Glutamatergic neuron (in vitro differentiated cells): Measurements from ENCODE around the gene PBX3. TPM values are rescaled to one million over a fixed set of nuclear protein-coding genes. Genes with fewer than 3 reads are reported as not detected.

Experiments used
- DNase-seq: peaks from one replicate; pipeline ENCODE4 v3.0.0; 2022
- H3K27ac Mint-ChIP-seq: one replicate; pipeline ENCODE4 v1.8.0; 2020; ENCODE audit warnings: mild to moderate bottlenecking, mixed read lengths, inconsistent platforms; ENCODE audit not compliant: unreplicated experiment
- H3K27me3 Mint-ChIP-seq: one replicate; pipeline ENCODE4 v1.8.0; 2020; ENCODE audit warnings: mild to moderate bottlenecking, moderate library complexity, mixed read lengths, inconsistent platforms; ENCODE audit not compliant: unreplicated experiment
- H3K36me3 Mint-ChIP-seq: one replicate; pipeline ENCODE4 v1.8.0; 2020; ENCODE audit warnings: mild to moderate bottlenecking, mixed read lengths, inconsistent platforms; ENCODE audit not compliant: unreplicated experiment
- H3K4me1 Mint-ChIP-seq: one replicate; pipeline ENCODE4 v1.8.0; 2020; ENCODE audit warnings: mild to moderate bottlenecking, low read depth, mixed read lengths, inconsistent platforms; ENCODE audit not compliant: unreplicated experiment
- H3K4me3 Mint-ChIP-seq: one replicate; pipeline ENCODE4 v1.8.0; 2020; ENCODE audit warnings: mild to moderate bottlenecking, mixed read lengths, inconsistent platforms; ENCODE audit not compliant: unreplicated experiment
- H3K9me3 Mint-ChIP-seq: one replicate; pipeline ENCODE4 v1.8.0; 2020; ENCODE audit warnings: mild to moderate bottlenecking, moderate library complexity, mixed read lengths, inconsistent platforms; ENCODE audit not compliant: unreplicated experiment
- total RNA-seq: library from RNA; stranded (reverse); fragmentation: NEBNext Ultra II Directional; extraction: Animal tissue kit (Norgen Biotek cat#: 25700); gene quantifications from one replicate; pipeline ENCODE4 v1.2.1, GENCODE V29; 2021; ENCODE audit not compliant: unreplicated experiment
- TF ChIP-seq, protein P1 (sequence below): fragments of 200-600 bp; sonication (generic); IDR thresholded peaks from one replicate; pipeline ENCODE4 v1.5.0; 2021; ENCODE audit not compliant: partially characterized antibody, unreplicated experiment

The PBX3 gene
- total RNA-seq, 1 donor from 2014 or later: 51.2 TPM

DNA sequence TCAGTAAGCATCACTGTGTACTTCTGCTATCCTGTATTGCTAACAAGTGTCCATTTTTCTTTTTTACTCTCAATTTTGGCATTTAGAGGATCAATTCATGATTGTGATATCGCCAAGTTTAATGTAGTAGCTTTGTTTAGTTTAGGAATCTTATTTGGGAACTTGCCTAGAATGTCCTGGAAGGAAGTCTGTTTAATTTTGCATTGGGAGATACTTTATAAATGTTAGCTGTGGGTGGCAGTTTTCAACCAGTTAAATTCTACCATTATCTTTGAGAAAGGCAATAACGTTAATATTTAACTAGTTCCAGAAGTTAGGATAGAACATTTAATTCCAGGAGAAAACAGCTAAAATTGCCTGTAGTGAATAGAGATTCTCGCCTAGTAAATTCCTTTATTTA is 78.6 kb downstream of the PBX3 start:
- TF ChIP-seq, protein P1, sequence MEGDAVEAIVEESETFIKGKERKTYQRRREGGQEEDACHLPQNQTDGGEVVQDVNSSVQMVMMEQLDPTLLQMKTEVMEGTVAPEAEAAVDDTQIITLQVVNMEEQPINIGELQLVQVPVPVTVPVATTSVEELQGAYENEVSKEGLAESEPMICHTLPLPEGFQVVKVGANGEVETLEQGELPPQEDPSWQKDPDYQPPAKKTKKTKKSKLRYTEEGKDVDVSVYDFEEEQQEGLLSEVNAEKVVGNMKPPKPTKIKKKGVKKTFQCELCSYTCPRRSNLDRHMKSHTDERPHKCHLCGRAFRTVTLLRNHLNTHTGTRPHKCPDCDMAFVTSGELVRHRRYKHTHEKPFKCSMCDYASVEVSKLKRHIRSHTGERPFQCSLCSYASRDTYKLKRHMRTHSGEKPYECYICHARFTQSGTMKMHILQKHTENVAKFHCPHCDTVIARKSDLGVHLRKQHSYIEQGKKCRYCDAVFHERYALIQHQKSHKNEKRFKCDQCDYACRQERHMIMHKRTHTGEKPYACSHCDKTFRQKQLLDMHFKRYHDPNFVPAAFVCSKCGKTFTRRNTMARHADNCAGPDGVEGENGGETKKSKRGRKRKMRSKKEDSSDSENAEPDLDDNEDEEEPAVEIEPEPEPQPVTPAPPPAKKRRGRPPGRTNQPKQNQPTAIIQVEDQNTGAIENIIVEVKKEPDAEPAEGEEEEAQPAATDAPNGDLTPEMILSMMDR: no peak
- H3K36me3 Mint-ChIP-seq: no peaks in the 10 kb centered on the region
- no peaks in the 10 kb centered on the region for H3K9me3 Mint-ChIP-seq
- peaks cover 2% of the 10 kb centered on the region for H3K27me3 Mint-ChIP-seq
- H3K4me1 Mint-ChIP-seq: peaks cover 4% of the 10 kb centered on the region
- H3K27ac Mint-ChIP-seq: no peak overlapping the region
- no peak overlapping the region for H3K4me3 Mint-ChIP-seq
- no peak for DNase-seq

DNA sequence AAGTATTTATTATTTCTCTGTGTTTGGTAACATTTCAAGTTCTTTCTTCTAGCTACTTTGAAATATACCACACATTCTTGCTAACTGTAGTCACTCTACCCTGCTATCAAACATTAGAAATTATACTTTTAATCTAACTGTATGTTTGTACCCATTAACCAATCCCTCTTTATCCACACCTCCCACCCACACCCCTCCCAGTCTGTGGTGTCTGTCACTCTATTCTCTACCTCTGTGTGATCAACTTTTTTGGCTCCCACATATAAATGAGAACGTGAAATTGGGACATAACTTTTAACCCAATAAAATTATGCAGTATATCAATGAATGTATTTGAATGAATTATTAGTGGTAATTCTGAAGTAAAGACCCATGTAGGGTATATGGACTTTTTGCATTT is 79.7 kb downstream of the PBX3 start:
- H3K27ac Mint-ChIP-seq: no peak overlapping the region
- no peak overlapping the region for H3K4me3 Mint-ChIP-seq
- no peaks in the 10 kb centered on the region for H3K9me3 Mint-ChIP-seq
- TF ChIP-seq, protein P1: no peak
- H3K4me1 Mint-ChIP-seq: peaks cover 4% of the 10 kb centered on the region
- DNase-seq: no peak
- no peaks in the 10 kb centered on the region for H3K36me3 Mint-ChIP-seq
- no peaks in the 10 kb centered on the region for H3K27me3 Mint-ChIP-seq

DNA sequence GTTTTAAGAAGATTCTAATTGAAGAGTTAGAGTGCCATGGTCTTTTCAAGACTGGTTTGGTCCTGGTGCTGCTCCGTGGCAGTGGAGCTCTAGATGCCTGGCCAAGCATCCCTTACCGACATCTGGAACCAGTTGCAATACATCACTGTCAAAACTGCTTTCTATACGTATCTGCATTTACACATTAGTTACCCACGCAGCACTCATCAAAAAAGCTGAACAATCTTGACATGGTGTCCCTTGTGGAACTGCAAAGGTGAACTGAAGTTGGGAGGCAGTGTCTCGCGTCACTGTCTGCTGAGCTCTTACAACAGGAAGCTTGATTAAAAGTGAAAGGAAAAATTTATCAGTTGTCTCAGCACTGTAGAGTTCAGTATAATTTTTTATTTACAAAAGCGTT is 82.6 kb downstream of the PBX3 start:
- DNase-seq: no peak
- Mint-ChIP-seq H3K36me3 (no peaks in the 10 kb centered on the region), H3K9me3 (no peaks in the 10 kb centered on the region), H3K27me3 (no peaks in the 10 kb centered on the region), H3K4me1 (peaks cover 4% of the 10 kb centered on the region), H3K27ac (no peak overlapping the region), H3K4me3 (no peak overlapping the region)
- TF ChIP-seq, protein P1: no peak

DNA sequence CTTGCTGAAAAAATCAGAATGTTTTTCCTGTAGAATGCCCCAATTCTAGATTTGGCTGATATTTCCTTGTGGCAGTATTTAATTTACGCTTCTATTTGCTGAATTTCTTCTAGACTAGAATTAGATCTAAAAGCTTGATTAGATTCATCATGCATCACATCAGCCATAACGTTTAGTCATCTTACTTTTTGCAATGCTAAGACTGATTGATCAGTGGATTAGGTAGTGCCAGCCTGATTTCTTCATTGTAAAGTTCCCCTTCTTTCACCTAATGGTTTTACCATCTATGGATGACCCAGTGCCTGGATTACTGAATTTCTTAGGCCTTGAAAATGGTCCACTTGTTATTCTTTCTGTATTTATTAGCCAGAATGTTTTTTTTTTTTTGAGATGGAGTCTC is 83.9 kb downstream of the PBX3 start:
- TF ChIP-seq, protein P1: no peak
- no peak overlapping the region for H3K4me3 Mint-ChIP-seq
- H3K36me3 Mint-ChIP-seq: no peaks in the 10 kb centered on the region
- no peaks in the 10 kb centered on the region for H3K27me3 Mint-ChIP-seq
- DNase-seq: no peak
- H3K4me1 Mint-ChIP-seq: peaks cover 4% of the 10 kb centered on the region
- H3K9me3 Mint-ChIP-seq: no peaks in the 10 kb centered on the region
- no peak overlapping the region for H3K27ac Mint-ChIP-seq

DNA sequence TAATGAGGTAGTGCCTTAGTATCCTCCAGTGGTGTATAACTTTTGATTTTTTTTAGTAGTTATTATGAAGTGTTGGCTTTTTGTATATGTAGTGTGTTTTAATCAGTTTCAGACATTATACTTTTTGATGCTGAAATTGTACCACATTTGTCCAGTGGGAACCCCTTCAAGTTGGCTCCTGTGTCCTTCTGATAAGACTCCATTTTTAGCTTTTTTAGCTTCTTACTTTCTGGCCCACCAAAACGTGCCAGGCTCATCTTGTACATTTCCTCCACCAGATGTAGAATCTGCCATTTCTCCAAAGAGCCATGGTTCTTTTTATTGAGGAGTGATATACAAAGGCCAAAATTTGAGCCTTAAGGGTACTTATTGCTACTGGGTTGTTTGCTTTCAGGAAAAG is 84.4 kb downstream of the PBX3 start:
- no peaks in the 10 kb centered on the region for H3K27me3 Mint-ChIP-seq
- H3K36me3 Mint-ChIP-seq: no peaks in the 10 kb centered on the region
- peaks cover 4% of the 10 kb centered on the region for H3K4me1 Mint-ChIP-seq
- no peak overlapping the region for H3K27ac Mint-ChIP-seq
- no peak for DNase-seq
- no peaks in the 10 kb centered on the region for H3K9me3 Mint-ChIP-seq
- H3K4me3 Mint-ChIP-seq: no peak overlapping the region
- TF ChIP-seq, protein P1: no peak
